CD4-positive, alpha-beta T cell treated with Interleukin-12 subunit alpha and Interleukin-12 subunit beta, for 1 hour (primary cell): ENCODE measurements around the gene DNAH12.

Experiments
- DNase-seq: peaks from one replicate; pipeline ENCODE4 v3.0.0-alpha.2; 2020

The DNAH12 gene

DNA sequence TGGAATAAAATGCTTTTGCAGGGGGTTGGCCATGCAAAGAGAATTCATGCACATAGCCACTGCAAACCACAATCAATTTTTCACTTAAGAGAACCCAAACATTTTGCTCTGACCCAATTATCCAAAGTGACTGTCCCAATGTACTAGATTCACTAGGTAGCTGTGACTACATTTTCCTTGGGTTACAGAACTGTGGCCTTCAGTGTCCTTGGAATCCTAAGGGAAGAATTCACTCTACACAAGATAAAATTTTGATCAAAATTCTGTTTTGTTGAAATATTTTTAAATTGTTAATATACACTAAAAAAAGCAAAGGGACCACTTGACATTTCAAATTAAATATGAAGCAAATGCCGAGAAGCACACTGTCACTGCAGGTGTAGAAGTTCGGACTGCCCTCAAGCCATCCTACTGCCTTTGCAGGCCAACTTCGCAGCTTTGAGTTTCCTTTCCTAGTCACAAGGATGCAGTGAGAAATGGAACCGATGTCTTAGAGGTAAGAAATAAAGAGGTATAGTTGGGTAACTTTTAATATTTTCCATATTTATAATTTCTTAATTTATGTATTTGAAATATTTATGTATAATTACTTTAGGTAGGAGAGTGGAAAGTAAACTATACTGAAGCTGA is 251.1 kb downstream of the DNAH12 start:
- no peak for DNase-seq

DNA sequence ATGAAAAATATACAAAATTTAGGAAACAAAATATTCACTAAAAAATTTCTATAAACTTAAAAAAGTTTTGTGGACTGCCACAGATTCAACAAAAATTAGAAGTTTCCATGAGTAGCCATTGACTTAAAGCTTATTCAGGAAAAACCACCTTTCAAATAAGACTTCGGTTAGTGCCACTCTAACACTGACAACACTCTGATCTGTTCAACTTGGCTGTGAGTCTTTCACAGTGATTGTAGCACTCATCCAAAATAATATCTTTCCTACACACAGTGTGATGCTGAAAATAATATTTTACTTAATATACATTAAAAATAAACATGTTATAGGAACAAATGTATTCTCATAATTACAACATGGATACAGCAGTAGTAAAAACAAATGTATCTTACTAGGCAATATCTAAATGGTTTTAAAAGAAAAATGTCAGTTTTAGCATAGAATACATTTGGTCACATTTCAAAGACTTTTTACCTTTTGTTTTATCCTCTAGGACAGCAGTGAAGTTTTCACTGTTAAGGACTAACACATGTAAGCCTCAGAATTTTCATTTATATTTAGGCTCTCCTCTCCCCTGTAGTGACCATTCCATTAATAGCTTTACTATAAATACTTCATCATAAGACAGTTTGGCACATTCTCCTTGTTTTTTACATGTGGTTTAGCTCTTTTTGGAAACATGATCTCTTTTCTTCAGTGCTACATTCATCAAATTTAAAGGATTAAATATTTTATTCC is 251.8 kb downstream of the DNAH12 start, which contains the start of gene ASB14:
Gene ASB14, minus strand, starts transcription at position 527 of the 738 bp plus-strand sequence. CDS start 652 bp downstream, outside the sequence.
- no peak for DNase-seq

DNA sequence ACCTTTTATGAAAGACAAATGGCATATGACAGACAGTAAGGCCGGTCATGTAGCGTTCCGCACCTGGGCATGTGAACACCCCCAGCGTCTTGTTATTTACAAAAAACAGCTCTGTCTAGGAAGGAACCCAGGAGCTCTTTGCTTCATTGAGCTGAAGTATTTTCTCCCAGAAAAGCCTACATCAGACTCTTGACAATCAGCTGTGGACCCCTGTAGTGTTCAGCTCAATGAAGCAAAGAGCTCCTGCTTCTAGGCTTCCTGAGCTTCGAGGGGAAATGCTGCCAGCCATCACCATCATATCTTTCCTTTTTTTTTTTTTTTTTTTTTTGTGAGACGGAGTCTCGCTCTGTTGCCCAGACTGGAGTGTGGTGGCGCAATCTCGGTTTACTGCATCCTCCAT is 255.7 kb downstream of the DNAH12 start:
- DNase-seq = no peak

DNA sequence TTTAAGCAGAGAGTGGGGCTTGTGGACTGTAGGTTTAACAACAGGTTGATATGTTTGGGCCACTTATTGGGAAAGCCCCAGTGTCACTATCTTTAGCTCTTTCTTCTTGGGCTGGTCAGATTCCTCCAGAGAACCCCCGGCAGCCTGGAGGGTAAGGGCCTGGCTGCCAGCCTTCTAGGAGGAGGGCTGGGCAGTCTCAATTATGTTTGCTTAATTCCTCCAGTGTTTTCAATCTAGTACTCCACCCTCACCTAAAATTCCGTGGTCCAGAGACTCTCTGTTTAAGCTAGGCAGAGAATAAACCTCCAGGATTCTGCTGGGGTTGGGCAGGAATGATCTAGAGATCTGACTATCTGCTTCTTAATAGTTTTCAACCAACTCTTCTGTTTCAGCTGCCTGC is 256.9 kb downstream of the DNAH12 start:
- DNase-seq = no peak

DNA sequence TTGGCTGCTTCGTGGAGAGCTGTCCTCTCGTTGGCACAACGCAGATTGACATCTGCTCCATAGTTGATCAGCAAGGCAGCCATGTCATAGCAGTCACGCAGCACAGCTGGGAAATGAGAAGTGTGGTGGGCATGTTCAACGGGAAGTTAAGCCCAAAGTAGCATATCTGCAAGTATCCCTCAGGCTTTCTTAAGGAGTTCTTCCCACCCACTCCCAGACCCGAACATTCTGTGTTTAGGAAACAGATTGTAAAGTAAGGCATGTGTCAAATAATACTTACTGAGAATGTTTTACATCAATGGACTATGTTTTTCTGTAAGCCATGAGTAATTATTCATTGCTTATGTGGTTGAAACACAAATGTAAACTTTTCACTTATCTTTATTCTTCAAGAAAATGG is 260.8 kb downstream of the DNAH12 start:
- no peak for DNase-seq

DNA sequence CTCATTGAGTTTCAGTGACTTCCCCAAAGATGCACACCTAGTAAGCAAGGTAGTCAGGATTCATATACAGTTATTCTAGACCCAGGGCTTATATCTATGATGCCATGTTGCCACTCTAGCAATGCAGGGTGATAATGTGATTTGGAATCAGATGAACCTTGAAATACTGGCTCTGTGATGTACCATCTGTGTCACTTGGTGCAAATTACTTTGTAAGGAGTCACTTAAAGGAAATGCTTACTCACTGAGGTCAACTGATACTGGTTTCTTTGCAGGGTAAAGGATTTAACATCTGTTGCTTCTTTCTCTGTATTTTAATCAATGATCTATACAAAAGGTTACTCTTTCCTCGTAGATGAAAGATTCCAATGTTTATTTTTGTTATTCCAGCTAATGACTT is 262.4 kb downstream of the DNAH12 start:
- DNase-seq = no peak

DNA sequence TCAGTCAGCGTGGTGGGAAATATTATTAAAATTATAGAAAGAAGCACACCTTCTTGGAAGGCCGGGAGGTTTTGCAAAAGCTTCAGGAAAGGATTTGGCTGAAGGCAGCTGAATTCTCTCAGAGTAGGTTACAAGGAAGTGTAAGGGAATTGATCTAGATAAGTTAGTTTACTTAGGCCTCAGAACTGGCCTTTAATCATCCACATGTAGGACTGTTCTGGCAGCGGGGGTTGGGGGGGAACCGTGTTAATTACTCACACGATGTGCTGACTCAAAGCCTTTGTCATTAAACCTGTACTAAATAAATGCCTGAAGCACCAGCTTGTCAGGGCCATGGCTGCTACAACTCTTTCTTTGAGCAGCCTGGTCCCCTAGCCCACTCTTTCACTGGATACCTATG is 264.5 kb downstream of the DNAH12 start:
- no peak for DNase-seq

DNA sequence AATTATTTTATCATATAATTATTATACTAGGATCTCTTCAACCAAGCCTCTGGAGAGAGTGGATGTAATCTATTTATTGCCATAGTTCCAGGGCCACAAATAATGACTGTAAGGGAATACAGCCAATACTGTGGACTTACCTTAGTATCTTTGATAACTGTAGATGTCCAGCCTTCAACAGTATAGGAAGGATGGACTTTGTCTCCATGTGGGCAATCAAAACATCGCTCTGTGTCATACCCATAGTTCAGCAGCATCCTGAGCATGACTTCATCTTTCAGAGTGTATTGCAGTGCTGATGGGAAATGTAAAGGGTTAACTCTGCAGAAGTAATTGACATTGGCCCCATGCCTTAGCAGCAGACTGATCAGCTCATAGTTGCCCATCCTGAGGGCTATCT is 265.9 kb downstream of the DNAH12 start:
- DNase-seq = no peak

DNA sequence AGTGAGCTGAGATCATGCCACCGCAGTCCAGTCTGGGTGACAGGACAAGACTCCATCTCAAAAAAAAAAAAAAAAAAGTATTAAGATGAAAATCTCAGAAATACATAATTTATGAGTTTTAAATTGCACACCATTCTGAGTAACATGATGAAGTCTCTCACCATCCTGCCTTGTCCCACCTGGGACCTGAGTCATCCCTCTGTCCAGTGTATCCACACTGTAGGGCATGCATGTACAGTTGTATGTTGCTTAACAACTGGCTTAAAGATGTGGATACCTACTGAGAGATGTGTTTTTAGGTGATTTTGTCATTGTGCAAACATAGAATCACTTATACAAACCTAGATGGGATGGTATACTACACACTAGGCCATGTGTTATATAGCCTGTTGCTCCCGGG is 268.8 kb downstream of the DNAH12 start:
- no peak for DNase-seq

DNA sequence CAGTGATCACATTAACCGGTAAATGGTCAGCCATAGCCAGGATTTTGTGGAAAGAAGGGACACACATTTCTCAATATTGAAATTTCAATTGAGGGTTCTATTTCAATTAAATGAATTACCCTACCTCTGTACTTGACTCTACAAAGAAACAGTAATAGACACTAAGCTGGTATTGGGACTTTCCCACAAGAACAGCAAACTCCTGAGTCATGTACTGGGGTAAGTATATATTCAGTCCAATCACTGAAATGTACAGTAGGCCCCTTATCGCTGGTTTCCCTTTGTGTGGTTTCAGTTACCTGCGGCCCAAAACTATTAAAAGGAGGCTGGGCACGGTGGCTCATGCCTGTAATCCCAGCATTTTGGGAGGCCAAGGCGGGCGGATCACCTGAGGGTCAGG is 269.3 kb downstream of the DNAH12 start:
- DNase-seq = no peak

DNA sequence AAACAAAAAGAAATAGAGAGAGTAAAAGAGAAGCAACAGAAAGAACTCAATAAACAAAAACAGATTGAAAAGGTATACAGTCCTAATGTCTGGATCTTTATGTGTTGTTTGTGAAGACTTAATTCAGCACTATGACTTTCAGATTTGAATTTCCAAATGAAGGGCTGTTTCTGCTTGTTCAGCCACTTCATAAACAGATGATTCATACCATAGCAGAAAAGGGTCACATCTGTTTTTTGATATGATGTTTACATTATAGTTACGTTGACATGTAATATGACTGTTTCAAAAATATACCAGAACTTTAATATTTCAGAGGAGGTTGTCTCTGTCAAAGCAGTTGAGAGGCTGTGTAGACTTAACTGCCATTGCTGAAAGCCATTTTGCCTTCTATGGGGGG is 275.7 kb downstream of the DNAH12 start:
- no peak for DNase-seq

DNA sequence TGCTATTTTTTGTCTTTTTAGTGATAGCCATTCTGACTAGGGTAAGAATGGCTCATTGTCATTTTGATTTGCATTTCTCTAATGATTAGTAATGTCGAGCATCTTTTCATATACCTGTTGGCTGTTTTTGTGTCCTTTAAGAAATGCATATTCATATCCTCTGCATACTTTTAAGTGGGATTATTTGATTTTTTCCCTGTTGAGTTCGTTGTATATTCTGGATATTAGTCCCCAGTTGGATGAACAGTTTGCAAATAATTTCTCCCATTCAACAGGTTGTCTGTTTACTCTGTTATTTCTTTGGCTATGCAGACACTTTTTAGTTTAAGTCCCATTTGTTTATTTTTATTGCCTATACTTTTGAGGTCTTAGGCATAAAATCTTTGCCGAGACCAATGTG is 282.2 kb downstream of the DNAH12 start:
- no peak for DNase-seq

DNA sequence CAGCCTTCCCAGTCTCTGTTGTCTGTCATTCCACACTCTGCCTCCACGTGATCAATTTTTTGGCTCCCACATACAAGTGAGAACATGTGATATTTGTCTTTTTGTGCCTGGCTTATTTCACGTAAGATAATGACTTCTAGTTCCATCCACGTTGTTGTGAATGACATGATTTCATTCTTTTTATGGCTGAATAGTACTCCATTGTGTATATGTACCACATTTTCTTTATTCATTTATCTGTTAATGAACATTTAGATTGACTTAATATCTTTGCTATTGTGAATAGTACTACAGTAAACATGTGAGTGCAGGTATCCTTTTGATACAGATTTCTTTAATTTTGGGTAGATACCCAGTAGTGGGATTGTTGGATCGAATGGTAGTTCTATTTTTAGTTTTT is 283.0 kb downstream of the DNAH12 start:
- no peak for DNase-seq

DNA sequence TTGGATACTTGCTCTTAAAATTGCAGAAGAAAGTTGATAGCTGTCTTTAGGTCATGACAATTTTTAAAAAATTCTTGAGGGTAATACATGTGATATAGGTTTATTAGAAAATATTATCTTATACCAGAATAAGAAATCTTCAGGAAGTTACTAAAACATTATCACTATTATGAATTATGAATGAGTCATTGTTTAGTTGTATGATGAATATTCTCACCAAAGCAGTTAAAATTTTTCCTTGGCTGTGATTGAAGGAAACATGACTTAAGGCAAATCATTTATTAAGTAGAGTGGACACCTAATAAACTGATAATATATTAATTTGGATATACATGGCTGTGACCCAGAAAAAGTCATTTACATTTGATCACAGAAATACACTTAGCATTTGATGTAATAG is 286.5 kb downstream of the DNAH12 start:
- DNase-seq = no peak

DNA sequence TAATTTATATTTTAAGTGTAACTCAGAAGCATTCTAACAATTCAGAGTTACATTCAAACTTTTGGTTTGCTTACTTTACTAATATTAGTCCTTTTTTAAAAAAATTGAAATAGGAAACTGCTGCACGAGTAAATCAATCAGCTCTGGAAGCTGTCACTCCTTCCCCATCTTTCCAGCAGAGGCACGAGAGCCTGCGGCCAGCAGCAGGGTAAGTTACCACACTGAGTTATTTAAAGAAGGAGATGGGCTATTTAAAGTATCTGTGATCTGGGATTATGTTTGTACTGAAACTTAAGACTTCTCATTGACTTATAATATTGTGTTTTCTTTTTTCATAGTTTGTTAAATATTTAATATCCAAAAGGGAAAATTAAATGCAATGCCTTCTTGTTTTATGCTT is 287.3 kb downstream of the DNAH12 start:
- no peak for DNase-seq

DNA sequence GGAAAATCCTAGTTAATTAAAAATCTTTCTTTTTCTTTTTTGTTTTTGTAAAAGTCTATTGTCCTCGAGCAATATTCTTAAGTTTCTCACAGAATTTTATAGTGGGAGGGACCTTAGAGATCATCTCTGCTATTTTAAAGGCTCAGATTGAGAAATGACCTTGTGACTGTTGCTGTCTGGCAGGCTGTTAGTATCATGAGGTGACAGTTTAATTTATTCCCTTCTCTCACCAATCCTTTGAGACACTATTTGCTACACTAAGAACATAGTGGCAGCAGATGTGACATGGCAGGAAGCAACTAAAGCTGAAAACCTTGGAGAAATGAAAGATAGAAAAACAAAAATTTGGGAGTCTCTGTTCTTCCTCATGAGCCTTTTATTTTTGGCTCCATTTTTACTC is 291.7 kb downstream of the DNAH12 start:
- no peak for DNase-seq

DNA sequence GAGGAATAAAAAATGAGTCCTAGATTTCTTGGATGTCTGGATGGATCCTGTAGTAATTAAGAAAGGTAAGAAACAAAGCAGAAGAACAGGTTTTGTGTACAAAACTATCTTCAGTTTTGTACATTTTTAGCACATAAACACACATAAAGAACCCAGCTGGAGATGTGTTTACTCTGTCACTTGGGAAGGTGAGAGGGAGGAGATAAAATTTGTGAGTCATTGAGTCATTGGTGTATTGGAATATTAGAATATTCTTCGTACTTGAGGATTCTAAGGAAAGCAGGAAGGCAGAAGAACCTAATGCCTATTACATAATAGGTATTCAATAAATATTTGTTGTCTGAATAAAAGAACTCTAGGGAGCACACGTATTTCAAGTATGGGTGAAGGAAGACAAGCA is 299.2 kb downstream of the DNAH12 start:
- DNase-seq = no peak
